Suprapubic skin (tissue), 4 donors: ENCODE results near the gene ZNF277.

Experiments
- EP300 ChIP-seq: sonication (generic); formaldehyde crosslinking; IDR thresholded peaks from one replicate; pipeline ENCODE4 v1.6.1; 2017; ENCODE audit warnings: antibody characterized with exemption
- POLR2A ChIP-seq, 2 donors: fragments of 450-650 bp; IDR thresholded peaks; one replicate each; pipeline ENCODE4 v1.6.1; 2017; ENCODE audit warnings: antibody characterized with exemption in 2 of 2, mild to moderate bottlenecking in 2 of 2, moderate library complexity in 2 of 2
- POLR2AphosphoS5 ChIP-seq, 3 donors: sonication (generic); formaldehyde crosslinking; IDR thresholded peaks; one replicate each; pipeline ENCODE4 v1.6.1; 2017; ENCODE audit warnings: antibody characterized with exemption in 3 of 3
- TF ChIP-seq, protein P1 (sequence below), 2 donors: fragments of 200-600 bp in 1 of 2; fragments of 450-650 bp in 1 of 2; sonication (generic) in 1 of 2; IDR thresholded peaks; one replicate each; pipeline ENCODE4 v1.5.1; 2016 to 2019; ENCODE audit warnings: antibody characterized with exemption in 2 of 2, mild to moderate bottlenecking in 1 of 2, moderate library complexity in 1 of 2

DNA sequence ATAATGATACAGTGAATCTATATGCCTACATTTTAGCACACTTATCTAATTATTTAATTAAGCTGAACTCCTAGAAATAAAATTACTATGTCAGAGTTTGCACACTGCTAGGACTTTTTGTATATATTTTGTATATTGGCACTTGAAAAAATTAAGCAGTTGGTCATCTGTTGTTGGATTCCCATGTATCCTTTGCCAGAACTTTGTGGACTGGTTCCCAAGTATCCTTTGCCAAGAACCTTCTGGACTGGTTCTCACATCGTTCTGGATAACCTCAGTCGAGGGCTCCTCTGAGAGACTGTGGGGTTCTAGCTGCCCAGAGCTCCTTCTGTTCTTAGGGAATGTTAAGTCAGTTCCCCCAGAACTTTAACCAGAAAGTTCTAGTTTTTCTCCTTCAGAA lies 135.0 kb downstream of the ZNF277 start:
- TF ChIP-seq EP300 (no peak), POLR2A (IDR thresholded peaks at IDR 0.05) (no peak), POLR2AphosphoS5 (IDR thresholded peaks at IDR 0.05) (no peak)
- TF ChIP-seq, protein P1, sequence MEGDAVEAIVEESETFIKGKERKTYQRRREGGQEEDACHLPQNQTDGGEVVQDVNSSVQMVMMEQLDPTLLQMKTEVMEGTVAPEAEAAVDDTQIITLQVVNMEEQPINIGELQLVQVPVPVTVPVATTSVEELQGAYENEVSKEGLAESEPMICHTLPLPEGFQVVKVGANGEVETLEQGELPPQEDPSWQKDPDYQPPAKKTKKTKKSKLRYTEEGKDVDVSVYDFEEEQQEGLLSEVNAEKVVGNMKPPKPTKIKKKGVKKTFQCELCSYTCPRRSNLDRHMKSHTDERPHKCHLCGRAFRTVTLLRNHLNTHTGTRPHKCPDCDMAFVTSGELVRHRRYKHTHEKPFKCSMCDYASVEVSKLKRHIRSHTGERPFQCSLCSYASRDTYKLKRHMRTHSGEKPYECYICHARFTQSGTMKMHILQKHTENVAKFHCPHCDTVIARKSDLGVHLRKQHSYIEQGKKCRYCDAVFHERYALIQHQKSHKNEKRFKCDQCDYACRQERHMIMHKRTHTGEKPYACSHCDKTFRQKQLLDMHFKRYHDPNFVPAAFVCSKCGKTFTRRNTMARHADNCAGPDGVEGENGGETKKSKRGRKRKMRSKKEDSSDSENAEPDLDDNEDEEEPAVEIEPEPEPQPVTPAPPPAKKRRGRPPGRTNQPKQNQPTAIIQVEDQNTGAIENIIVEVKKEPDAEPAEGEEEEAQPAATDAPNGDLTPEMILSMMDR (IDR thresholded peaks at IDR 0.05), result no peak
